HG03571 (cell line): ENCODE results near the gene RAP1GAP2.

ENCODE experiments used
- ATAC-seq: cut with Tn5 transposase; IDR thresholded peaks from one replicate; pipeline ENCODE4 v1.9.1; 2021; ENCODE audit not compliant: unreplicated experiment

The RAP1GAP2 gene

GRCh38 chr17:2939714-2940351, 143.6 kb downstream of the RAP1GAP2 start:
- no peak for ATAC-seq

DNA sequence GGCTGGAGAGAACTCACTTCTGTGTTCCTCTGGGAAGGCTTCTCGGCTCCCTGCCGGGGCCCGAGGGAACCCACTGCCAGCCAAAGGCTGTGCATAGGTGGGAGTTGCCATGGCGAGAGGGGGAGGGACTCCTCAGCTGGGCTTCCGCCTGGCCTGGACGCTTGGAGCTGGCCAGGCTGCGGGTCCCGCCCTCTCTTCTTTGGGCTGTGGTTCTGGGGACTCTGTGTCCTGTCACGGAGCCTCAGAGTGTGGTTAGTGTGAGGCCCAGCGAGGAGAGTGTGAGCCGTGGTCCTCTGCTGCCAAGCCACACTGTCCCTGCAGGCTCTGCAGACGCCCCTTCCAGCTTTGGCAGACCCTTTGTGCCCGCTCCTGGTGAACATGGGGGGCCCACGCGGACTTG, 144.1 kb downstream of the RAP1GAP2 start:
- ATAC-seq, result no peak

- no peak for ATAC-seq
These were observed 147.7 kb downstream of the RAP1GAP2 start for GRCh38 chr17:2943981-2944380.

GRCh38 chr17:2945299-2945698, 149.1 kb downstream of the RAP1GAP2 start:
- ATAC-seq, result no peak

- no peak for ATAC-seq
These were observed 149.9 kb downstream of the RAP1GAP2 start for GRCh38 chr17:2946144-2946543.

DNA sequence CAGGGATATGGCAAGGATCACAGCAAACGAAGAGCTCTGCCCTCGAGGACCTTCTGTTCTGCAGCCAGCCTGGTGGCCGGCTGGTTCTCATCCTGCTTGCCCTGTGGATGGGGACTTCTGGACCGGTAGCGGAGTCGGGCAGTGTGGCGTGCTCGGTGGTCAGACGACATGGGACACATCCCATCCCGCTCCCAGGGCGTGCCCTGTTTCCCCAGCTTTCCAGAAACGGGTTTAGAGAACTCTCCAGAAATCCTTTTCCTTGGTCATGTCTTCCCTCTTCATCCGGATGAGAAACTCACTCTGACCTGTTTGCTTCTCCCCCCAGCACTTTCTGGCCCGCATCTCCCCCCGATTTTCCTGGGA, 151.3 kb downstream of the RAP1GAP2 start:
- ATAC-seq, result no peak

GRCh38 chr17:2947996-2948550, 151.8 kb downstream of the RAP1GAP2 start:
- no peak for ATAC-seq

DNA sequence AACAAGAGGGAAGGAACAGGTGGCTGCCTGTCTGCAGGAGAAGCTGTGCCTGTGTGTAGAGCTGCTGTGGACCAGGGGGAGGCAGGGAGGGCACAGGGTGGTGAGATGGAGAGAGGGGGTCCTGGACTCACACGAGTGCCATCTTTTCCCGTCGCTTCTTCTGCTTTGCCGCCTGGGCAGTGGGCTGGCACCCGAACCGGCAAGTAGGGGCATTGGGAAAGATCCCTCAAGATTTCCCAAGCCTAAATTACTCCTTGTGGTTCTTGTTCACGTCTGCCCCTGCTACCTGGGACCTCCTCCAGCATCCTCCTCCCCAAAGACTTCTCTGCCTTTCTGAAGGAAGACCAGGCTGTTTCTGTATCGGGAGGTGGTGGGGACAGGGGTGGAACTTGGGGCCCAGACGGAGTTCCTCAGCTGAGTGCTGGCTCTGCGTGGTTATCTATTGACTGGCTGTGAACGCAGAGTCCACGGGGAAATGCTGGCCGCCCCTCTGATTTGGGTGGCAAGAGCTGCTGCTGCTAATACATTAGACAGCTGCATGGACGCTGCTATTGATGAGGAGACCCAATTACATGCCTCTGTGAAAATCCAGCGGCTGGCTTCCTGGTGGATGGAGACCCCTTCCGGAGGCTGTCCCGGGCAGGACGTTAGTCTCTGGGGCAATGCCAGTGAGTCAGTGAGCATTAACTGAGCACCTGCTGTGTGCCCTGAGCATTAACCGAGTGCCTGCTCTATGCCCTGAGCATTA, 152.7 kb downstream of the RAP1GAP2 start:
- ATAC-seq, result no peak

- ATAC-seq, result no peak
These were observed 153.3 kb downstream of the RAP1GAP2 start for GRCh38 chr17:2949469-2950044.

DNA sequence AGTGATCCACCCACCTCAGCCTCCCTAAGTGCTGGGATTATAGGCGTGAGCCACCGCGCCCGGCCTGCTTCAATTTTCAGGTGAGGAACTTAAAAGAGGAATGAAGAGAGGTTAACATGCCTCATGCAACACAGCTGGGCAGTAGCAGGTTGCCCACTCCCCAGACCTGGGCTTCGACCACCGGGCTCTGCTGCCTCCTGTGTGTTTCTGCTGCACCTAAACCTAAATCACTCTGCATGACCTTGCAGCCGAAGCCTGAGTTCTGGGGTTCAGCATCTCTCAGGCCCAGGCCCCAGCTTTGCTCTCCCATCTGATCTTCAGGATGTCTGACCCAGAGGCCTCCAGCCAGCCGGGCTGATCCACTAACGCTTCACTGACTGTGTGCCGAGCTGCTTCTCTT, 154.6 kb downstream of the RAP1GAP2 start:
- no peak for ATAC-seq

DNA sequence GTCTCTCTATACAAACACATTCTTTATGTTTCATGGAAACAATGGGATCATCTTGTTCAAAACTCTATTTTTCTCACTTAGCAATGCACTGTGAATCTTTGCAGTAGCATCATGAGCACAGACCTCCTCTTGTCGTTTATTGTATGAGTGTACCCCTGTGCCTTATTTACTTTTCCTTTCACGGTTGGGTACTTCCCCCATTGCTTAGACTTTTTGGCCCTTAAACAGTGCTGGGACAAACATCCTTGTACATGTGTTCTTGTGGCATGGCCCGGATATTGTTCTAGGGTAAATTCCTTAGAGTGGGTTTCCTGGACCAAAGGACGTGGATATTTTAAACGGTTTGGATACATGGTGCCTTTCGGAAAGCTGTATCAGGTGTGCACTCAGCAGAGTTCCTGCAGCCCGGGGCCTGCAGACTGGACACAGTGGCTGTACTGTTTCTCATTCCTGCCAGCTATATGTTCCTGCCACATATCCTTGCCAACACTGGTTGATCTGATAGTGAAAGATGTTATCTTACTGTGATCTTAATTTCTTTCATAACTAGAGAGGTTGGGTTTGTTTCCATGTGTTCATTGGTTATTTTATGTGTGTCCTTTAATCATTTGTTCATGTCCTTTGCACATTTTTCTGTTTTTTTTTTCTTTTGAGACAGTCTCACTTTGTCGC, 156.1 kb downstream of the RAP1GAP2 start:
- no peak for ATAC-seq

DNA sequence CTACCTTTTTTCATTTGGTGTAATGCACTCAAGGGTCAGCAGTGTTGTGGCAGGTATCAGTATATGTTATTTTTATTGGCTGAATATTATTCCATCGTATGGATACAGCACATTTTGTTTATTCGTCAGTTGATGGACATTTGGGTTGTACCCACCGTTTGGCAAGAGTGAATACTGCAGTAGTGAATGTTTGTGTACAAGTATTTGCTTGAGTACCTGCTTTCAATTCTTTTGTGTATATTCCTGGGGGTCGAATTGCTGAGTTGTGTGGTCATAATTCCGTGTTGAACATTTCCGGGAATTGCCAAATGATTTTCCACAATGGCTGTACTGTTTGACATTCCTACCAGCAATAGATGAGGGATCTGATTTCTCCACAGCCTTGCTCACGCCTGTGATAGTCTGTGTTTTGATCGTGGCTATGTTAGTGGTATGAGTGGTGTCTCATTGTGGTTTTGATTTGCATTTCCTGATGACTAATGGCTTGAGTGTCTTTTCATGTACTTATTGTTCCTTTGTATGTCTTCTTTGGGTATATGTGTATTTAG, 158.7 kb downstream of the RAP1GAP2 start:
- no peak for ATAC-seq

- no peak for ATAC-seq
These were observed 159.8 kb downstream of the RAP1GAP2 start for GRCh38 chr17:2955931-2956582.

DNA sequence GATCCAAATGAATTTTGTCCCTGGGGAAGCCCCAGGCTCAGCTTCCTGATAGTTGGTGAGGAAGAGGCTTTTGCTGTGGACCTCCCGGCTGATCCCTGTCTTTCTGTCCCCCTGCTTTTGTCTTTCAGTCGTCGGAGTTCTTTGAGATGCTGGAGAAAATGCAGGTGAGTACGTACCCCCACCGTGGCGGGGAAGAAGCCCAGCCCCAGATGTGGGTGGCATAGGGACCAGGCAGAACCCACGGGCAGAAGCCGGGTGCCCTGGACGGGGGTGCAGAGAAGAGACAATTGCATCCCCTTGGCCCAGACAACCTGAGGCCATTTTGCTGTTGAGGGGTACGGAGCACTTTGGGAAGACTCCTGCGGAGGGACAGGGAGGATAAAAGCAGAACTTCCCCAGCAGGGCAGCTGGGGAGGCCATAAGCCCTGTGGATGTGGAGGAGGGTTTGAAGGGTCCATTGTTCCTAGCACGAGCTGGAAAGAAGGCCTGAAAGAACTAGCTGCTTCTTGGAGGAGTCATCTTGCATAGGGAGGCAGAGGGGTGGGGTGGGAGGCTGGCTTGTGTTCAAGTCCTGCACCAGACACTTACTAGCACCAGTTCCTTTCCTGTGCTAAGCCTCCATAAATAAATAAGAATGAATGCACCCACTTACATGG, 161.5 kb downstream of the RAP1GAP2 start:
- no peak for ATAC-seq

DNA sequence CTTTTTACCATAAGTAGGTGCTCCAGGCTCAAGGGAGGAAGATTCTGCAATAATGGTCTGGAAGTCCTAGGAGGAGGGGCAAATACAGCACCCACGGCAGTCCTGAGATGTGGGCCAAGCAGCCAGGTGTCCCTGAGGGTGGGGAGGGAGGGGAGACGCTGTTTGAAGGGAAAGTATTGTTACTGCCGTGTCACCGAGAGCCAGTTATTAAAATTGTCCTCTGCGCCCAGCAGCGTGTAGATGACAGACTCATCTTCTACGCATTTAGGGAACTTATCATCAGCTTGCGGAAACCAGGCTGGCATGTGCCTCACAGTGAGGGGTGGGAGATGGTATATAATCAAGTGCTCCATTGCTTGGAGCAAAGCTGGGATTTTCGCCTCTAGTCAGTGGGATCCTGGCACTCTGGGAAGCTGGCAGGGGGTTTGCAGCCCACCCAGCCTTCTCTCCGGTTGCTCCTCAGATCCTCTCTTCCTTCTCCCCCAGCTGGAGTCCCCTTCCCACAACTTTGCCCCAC, 162.5 kb downstream of the RAP1GAP2 start:
- ATAC-seq, result no peak

DNA sequence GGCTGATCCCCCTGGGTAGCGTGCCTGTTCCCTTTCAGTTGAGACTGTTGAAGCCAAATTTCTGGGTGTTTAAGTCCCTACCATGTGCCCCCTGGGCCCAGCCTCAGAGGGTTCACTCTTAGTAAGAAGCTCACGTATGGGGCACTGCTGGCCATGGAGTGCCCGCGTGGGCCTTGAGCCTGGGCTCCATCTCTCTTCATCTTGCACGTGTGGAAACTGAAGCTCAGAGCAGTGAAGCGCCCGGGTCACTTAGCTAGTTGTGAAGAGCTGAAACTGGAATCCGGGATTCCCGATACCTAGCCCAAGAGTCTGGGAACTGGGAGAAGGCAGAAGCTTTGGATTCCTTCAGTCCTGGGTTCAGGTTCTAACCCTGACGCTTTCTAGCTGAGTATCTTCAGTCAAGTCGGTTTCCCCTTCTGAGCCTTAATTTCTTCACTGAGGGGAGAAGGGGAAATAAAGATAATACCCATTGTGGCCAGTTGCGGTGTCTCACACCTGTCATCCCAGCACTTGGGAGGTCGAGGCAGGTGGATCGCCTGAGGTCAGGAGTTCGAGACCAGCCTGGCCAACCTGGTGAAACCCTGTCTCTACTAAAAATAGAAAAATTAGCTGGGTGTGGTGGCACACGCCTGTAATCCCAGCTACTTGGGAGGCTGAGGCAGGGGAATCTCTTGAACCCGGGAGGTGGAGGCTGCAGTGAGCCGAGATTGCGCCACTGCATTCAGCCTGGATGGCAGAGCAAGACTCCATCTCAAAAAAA, 163.3 kb downstream of the RAP1GAP2 start:
- ATAC-seq, result no peak

- ATAC-seq, result no peak
These were observed 165.2 kb downstream of the RAP1GAP2 start for GRCh38 chr17:2961446-2961845.

- no peak for ATAC-seq
These were observed 166.0 kb downstream of the RAP1GAP2 start for GRCh38 chr17:2962236-2962635.

DNA sequence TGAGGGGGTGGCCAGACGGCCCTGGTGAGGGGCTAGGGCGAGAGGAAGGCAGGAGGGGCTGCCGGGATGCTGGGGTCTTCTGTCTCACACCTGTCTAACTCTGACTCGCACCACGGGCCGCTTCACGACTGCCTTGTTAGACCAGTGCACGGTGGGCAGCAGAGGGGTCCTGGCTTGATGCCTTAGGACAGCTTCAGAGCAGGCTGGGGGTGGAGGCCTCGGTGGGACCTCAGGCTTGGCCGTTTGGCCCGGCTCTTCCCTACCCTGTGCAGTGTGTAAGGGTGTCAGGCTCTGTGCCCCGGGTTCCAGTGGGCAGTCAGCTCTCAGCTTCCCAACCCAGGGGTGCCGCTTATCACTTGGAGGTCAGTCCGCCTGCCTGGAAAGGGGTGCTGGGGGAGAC, 166.5 kb downstream of the RAP1GAP2 start:
- ATAC-seq, result no peak
